OCI-LY3 (cell line): ENCODE data around the gene EPAS1.

Source experiments
- H2AFZ ChIP-seq: fragments of 200-600, 300-600 bp; shearing (Covaris generic); 2 replicates; pipeline ENCODE4 v1.6.0; 2014; ENCODE audit warnings: antibody characterized with exemption, low read depth, low read length
- H3K27ac ChIP-seq: fragments of 200-600, 300-600 bp; sonication (generic); 2 replicates; pipeline ENCODE4 v1.5.1; 2014; ENCODE audit warnings: mild to moderate bottlenecking, low read length, moderate library complexity, mixed read lengths
- H3K27me3 ChIP-seq: fragments of 200-600, 300-600 bp; sonication (generic); 2 replicates; pipeline ENCODE4 v1.6.1; 2014; ENCODE audit warnings: low read depth, low read length, mixed read lengths
- H3K36me3 ChIP-seq: fragments of 200-600, 300-600 bp; sonication (generic); replicated peaks from 2 replicates; pipeline ENCODE3; 2014; ENCODE audit warnings: low read depth, low read length, mixed read lengths
- H3K4me1 ChIP-seq: fragments of 300-600, 200-600 bp; sonication (generic); 2 replicates; pipeline ENCODE4 v1.6.1; 2014; ENCODE audit warnings: low read length, mixed read lengths
- H3K4me2 ChIP-seq: fragments of 200-600, 300-600 bp; sonication (generic); 2 replicates; pipeline ENCODE4 v1.6.1; 2014; ENCODE audit warnings: low read length, mixed read lengths
- H3K4me3 ChIP-seq: fragments of 300-600, 200-600 bp; sonication (generic); 2 replicates; pipeline ENCODE4 v1.5.1; 2014; ENCODE audit warnings: antibody characterized with exemption, mild to moderate bottlenecking, low read length, moderate library complexity
- H3K79me2 ChIP-seq: fragments of 300-600, 200-600 bp; shearing (Covaris generic); 2 replicates; pipeline ENCODE4 v1.6.1; 2014; ENCODE audit warnings: mild to moderate bottlenecking, low read length, mixed read lengths
- H3K9ac ChIP-seq: fragments of 300-600, 200-600 bp; shearing (Covaris generic); 2 replicates; pipeline ENCODE4 v1.6.0; 2014; ENCODE audit warnings: mild to moderate bottlenecking, low read length, moderate library complexity
- H3K9me3 ChIP-seq: fragments of 200-600, 300-600 bp; shearing (Covaris generic); 2 replicates; pipeline ENCODE4 v1.6.1; 2014; ENCODE audit warnings: low read length, mixed read lengths; ENCODE audit not compliant: insufficient read depth
- H4K20me1 ChIP-seq: fragments of 200-600, 300-600 bp; sonication (generic); 2 replicates; pipeline ENCODE4 v1.6.1; 2016; ENCODE audit warnings: low read length, mixed read lengths; ENCODE audit not compliant: insufficient read depth
- EZH2phosphoT487 ChIP-seq: fragments of 200-600 bp; shearing (Covaris generic); IDR thresholded peaks from 2 replicates; pipeline ENCODE4 v1.6.1; 2018; ENCODE audit warnings: antibody characterized with exemption, mixed run types, low read depth
- TF ChIP-seq, protein P1 (sequence below): fragments of 200-600, 300-600 bp; sonication (generic); IDR thresholded peaks from 2 replicates; pipeline ENCODE4 v1.5.1; 2014; ENCODE audit warnings: antibody characterized with exemption, low read length, low read depth

The EPAS1 gene

DNA sequence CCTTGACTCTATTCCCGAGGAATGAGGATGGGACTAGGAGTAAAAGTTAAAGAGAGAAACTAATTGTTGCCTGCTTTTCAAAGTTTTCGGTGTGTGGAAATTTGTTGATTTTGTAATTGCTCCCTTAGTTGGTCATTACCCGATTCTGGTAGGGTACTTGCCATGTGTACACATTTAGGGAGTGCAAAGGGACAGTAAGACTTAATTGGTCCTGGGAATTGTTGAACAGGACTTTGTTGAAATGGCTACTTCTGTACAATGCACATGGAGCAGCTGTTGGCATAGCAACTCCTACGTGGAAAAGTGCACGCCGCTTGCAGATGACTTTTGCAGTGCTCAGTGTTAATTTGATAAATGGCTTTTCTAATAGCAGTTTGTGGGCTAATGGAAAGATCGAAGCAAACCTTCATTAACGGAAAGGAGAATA lies 22.9 kb downstream of the EPAS1 start:
- Histone ChIP-seq H3K79me2 (no peaks in the 10 kb centered on the region), H3K27ac (no peak overlapping the region), H3K4me1 (peaks cover 2% of the 10 kb centered on the region; the same call in 1 of the 2 replicates), H2AFZ (no peak overlapping the region), H3K4me3 (no peak overlapping the region), H4K20me1 (no peaks in the 10 kb centered on the region), H3K4me2 (no peak overlapping the region), H3K9me3 (no peaks in the 10 kb centered on the region), H3K9ac (no peak overlapping the region), H3K36me3 (no peaks in the 10 kb centered on the region), H3K27me3 (no peaks in the 10 kb centered on the region; the same call in 1 of the 2 replicates)
- TF ChIP-seq, protein P1, sequence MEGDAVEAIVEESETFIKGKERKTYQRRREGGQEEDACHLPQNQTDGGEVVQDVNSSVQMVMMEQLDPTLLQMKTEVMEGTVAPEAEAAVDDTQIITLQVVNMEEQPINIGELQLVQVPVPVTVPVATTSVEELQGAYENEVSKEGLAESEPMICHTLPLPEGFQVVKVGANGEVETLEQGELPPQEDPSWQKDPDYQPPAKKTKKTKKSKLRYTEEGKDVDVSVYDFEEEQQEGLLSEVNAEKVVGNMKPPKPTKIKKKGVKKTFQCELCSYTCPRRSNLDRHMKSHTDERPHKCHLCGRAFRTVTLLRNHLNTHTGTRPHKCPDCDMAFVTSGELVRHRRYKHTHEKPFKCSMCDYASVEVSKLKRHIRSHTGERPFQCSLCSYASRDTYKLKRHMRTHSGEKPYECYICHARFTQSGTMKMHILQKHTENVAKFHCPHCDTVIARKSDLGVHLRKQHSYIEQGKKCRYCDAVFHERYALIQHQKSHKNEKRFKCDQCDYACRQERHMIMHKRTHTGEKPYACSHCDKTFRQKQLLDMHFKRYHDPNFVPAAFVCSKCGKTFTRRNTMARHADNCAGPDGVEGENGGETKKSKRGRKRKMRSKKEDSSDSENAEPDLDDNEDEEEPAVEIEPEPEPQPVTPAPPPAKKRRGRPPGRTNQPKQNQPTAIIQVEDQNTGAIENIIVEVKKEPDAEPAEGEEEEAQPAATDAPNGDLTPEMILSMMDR, result no peak
- no peak for TF ChIP-seq EZH2phosphoT487

DNA sequence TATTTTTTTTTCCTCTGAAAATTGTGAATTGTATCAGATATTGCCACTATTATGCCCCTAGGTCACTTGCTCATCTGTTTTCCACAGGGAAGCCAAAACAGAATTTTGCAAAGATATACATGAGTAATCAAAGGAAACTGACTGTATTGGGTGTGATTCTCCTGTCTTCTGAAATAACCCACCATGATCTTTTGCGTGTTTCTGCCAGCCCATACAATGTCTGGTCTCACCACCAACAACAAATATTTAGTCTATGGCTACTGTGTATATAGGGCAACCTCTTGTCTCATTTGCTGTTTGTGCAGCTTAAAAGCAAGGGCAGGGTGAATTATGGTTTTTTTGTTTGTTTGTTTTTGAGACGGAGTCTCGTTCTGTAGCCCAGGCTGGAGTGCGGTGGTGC lies 26.5 kb downstream of the EPAS1 start:
- no peaks in the 10 kb centered on the region; the same call in 1 of the 2 replicates for H3K27me3 ChIP-seq
- no peaks in the 10 kb centered on the region for H3K36me3 ChIP-seq
- H3K9me3 ChIP-seq, result no peaks in the 10 kb centered on the region
- no peak overlapping the region for H3K4me2 ChIP-seq
- H3K79me2 ChIP-seq, result no peaks in the 10 kb centered on the region
- H2AFZ ChIP-seq, result no peak overlapping the region
- peaks cover 8% of the 10 kb centered on the region for H3K4me1 ChIP-seq
- H4K20me1 ChIP-seq, result no peaks in the 10 kb centered on the region
- no peak overlapping the region for H3K9ac ChIP-seq
- no peak overlapping the region for H3K27ac ChIP-seq
- TF ChIP-seq EZH2phosphoT487, result no peak
- TF ChIP-seq, protein P1, result no peak
- no peak overlapping the region for H3K4me3 ChIP-seq

DNA sequence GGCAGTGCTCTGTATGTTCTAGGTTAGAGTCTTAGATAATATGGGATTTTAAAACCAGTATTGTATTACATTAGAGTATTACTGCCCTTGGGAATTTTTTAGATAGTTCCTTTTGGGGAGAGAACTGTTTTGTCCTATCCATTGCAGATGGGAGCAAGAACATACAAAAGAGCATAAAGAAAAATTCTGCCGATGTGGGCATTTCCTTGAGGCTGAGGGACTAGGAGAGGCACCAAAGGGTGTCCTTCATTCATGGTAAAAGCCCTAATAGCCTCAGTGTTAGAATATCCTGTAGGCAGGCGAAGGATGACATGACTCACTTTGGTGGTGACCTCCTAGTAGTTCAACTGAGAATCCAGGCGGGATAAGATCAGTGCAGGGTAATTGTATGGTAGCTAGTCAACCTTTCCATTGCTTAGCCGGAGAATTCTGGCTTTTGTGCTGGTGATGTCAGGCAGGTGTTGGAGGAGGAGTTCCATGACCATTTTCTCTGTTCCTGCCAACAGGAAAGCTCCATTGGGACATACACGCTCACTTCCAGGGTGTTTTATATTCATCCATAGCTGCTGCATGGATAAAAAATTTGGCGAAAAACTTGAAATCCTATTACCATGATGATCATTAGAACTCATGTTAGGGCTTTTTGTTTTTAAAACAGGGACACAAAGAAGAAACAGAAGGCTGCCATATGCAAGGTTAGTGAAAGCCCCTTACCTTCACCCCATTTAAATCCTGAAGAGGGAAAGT lies 28.1 kb downstream of the EPAS1 start:
- Histone ChIP-seq H3K36me3 (no peaks in the 10 kb centered on the region), H2AFZ (no peak overlapping the region), H4K20me1 (no peaks in the 10 kb centered on the region), H3K9me3 (no peaks in the 10 kb centered on the region), H3K27me3 (peaks cover 5% of the 10 kb centered on the region; the same call in 1 of the 2 replicates), H3K27ac (no peak overlapping the region), H3K4me1 (peaks cover 6% of the 10 kb centered on the region; the same call in 1 of the 2 replicates), H3K4me3 (no peak overlapping the region), H3K9ac (no peak overlapping the region), H3K4me2 (no peak overlapping the region), H3K79me2 (no peaks in the 10 kb centered on the region)
- TF ChIP-seq, protein P1, result no peak
- no peak for TF ChIP-seq EZH2phosphoT487

DNA sequence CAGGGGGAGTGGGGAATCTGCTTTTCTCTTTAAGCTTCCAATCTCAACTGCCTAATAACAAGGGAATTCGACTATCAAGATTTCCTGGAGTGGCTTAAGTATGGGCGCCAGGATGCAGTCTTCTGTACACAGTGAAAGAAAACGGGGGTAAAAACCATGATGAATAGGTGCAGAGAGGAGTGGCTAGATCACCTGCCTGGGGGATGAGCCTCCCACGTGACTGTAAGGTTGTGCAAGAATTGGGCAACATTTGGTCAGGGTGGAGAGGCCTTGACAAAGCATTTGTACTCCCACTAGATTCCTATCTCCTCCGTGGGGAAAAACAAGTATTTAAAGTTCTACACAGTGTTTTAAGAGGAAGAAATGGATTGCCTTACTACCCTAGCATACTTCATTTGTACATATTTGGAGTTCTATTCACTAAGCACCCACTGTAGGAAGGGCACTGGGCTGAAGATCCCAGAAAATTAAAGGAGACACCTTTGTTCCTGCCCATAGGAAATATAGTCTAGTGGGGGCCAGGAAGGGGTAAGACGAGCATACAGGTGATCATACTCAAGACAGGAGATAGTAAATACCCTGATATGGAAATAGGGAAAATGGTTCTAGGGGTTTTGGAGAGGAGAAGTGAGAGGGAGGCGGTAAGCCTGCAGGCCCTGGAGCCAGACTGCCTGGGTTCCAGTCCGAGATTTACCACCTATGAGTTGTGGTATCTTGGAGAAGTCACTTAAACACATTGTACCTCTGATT lies 29.2 kb downstream of the EPAS1 start:
- TF ChIP-seq, protein P1, result no peak
- no peak for TF ChIP-seq EZH2phosphoT487
- no peaks in the 10 kb centered on the region for H3K79me2 ChIP-seq
- H3K4me3 ChIP-seq, result no peak overlapping the region
- H4K20me1 ChIP-seq, result no peaks in the 10 kb centered on the region
- no peak overlapping the region for H3K4me2 ChIP-seq
- no peak overlapping the region for H3K9ac ChIP-seq
- no peak overlapping the region for H3K27ac ChIP-seq
- H3K27me3 ChIP-seq, result peaks cover 6% of the 10 kb centered on the region
- H3K36me3 ChIP-seq, result no peaks in the 10 kb centered on the region
- no peaks in the 10 kb centered on the region for H3K9me3 ChIP-seq
- H3K4me1 ChIP-seq, result peaks cover 6% of the 10 kb centered on the region; the same call in 1 of the 2 replicates
- no peak overlapping the region for H2AFZ ChIP-seq
